Kidney (tissue), 14 donors: Measurements from ENCODE around the gene CAMK2N2. TPM values are rescaled to one million over a fixed set of nuclear protein-coding genes. Genes with fewer than 3 reads are reported as not detected.

Source experiments
- DNase-seq, 5 donors: peaks; one replicate each; pipeline ENCODE4 v3.0.0-alpha.2; 2013 to 2020
- FAIRE-seq: peaks from 2 replicates; lab custom pipeline; 2012; peaks lifted over from hg19 to GRCh38; lab: Jason Lieb, UNC
- H3K27ac ChIP-seq, 2 donors: one replicate each; pipeline ENCODE4 v1.7.0; 2013; ENCODE audit warnings: low read depth in 2 of 2, low read length in 2 of 2, inconsistent platforms in 1 of 2
- H3K27me3 ChIP-seq: one replicate; pipeline ENCODE4 v1.7.1; 2013; ENCODE audit warnings: low read length, inconsistent platforms; ENCODE audit not compliant: control insufficient read depth, insufficient read depth
- H3K36me3 ChIP-seq, 3 donors: one replicate each; pipeline versions ENCODE4 v1.7.0 to v1.7.1; 2013; ENCODE audit warnings: low read length in 3 of 3, control low read depth in 1 of 3, inconsistent platforms in 1 of 3; ENCODE audit not compliant: insufficient read depth in 3 of 3, control insufficient read depth in 2 of 3
- H3K4me1 ChIP-seq, 3 donors: one replicate each; pipeline versions ENCODE4 v1.7.0 to v1.7.1; 2013; ENCODE audit warnings: low read length in 3 of 3, inconsistent platforms in 1 of 3, low read depth in 1 of 3; ENCODE audit not compliant: control insufficient read depth in 2 of 3, insufficient read depth in 2 of 3
- H3K4me3 ChIP-seq, 3 donors: one replicate each; pipeline versions ENCODE4 v1.7.0 to v1.8.1; 2013; ENCODE audit warnings: low read length in 3 of 3, control low read depth in 1 of 3, inconsistent platforms in 1 of 3
- H3K9ac ChIP-seq, 3 donors: one replicate each; pipeline versions ENCODE4 v1.7.0 to v1.7.1; 2013; ENCODE audit warnings: low read length in 3 of 3, control low read depth in 1 of 3, inconsistent platforms in 1 of 3
- H3K9me3 ChIP-seq, 3 donors: one replicate each; pipeline versions ENCODE4 v1.7.0 to v1.7.1; 2013; ENCODE audit warnings: low read length in 3 of 3, control low read depth in 1 of 3, inconsistent platforms in 1 of 3; ENCODE audit not compliant: control insufficient read depth in 2 of 3, insufficient read depth in 1 of 3
- intact Hi-C: fragments of 100-400 bp; cut with DNase I; formaldehyde crosslinking; loops from one replicate; pipeline ENCODE4 v1.11.1; 2022
- polyA plus RNA-seq: library from polyadenylated mRNA; stranded (reverse); fragments of 350-450 nt; fragmentation: Illumina TruSeq; extraction: RNeasy Lipid Tissue Mini Kit (QIAGEN cat#74804); gene quantifications from one replicate; pipeline ENCODE4 v1.2.3, GENCODE V29; 2014; ENCODE audit warnings: low read depth, low replicate concordance; ENCODE audit not compliant: insufficient read depth
- total RNA-seq: library from RNA; stranded (reverse); fragmentation: NEBNext Ultra II Directional; extraction: Animal tissue kit (Norgen Biotek cat#: 25700); gene quantifications from one replicate; pipeline ENCODE4 v1.2.1, GENCODE V29; 2021
- TF ChIP-seq, protein P1 (sequence below): IDR thresholded peaks from 3 replicates; pipeline ENCODE4 v1.5.1; 2012; ENCODE audit warnings: mild to moderate bottlenecking, moderate library complexity, borderline replicate concordance; ENCODE audit not compliant: insufficient read depth; ENCODE audit errors: extremely low read depth
- donor health status: control.
- donor health status: control.
- donor health status: control.
- donor health status: control.
- donor health status: control.
- donor health status: DM: yes; HTN: yes; CAD: no.
- donor health status: Normal renal cell carcinoma (clear cell type).

The CAMK2N2 gene
- total and polyA plus RNA-seq, 2 donors from 2014 or later = 0.31 to 0.39 TPM

DNA sequence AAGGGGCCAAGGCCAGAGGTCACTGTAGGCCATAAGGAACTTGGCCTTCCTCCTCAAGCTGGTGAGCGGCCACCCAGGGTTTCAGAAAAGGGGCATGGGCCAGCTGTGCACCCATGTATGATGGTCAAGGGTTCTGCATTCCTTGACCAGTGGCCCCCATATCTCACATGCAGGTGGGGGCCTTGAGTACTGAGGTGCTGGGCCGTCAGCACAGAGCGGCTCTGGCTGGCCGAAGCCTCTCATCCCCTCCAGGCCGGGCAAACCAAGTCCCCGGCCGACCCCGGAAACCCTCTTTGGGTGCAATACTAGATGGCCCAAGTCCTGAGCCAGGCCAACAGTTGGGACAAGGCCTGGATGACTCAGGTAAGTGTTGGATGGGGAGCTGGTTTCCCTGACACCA is 22.1 kb downstream of the CAMK2N2 start:
- intact Hi-C loops = no loop called here

GRCh38 chr3:184238246-184238818 is 23.0 kb downstream of the CAMK2N2 start:
- Histone ChIP-seq H3K4me1 (peaks cover 0 to 3% (median 0%) of the 10 kb centered on the region in 3 donors), H3K9me3 (no peaks in the 10 kb centered on the region), H3K4me3 (no peak overlapping the region), H3K36me3 (peaks cover 0 to 8% (median 6%) of the 10 kb centered on the region in 3 donors), H3K27me3 (no peaks in the 10 kb centered on the region), H3K9ac (no peak overlapping the region), H3K27ac (no peak overlapping the region)
- FAIRE-seq (no peak), DNase-seq (peak in 1 of 5 donors; percentile 70)
- TF ChIP-seq, protein P1, sequence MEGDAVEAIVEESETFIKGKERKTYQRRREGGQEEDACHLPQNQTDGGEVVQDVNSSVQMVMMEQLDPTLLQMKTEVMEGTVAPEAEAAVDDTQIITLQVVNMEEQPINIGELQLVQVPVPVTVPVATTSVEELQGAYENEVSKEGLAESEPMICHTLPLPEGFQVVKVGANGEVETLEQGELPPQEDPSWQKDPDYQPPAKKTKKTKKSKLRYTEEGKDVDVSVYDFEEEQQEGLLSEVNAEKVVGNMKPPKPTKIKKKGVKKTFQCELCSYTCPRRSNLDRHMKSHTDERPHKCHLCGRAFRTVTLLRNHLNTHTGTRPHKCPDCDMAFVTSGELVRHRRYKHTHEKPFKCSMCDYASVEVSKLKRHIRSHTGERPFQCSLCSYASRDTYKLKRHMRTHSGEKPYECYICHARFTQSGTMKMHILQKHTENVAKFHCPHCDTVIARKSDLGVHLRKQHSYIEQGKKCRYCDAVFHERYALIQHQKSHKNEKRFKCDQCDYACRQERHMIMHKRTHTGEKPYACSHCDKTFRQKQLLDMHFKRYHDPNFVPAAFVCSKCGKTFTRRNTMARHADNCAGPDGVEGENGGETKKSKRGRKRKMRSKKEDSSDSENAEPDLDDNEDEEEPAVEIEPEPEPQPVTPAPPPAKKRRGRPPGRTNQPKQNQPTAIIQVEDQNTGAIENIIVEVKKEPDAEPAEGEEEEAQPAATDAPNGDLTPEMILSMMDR = no peak
- intact Hi-C loops = no loop called here

More for the DNA sequence above, 22.1 kb downstream of the CAMK2N2 start:
- H3K27ac ChIP-seq = no peak overlapping the region
- H3K4me3 ChIP-seq = no peak overlapping the region
- FAIRE-seq (no peak), DNase-seq (peak in 1 of 5 donors; percentile 45)
- no peak overlapping the region for H3K9ac ChIP-seq
- no peaks in the 10 kb centered on the region for H3K9me3 ChIP-seq
- TF ChIP-seq, protein P1 = no peak
- H3K27me3 ChIP-seq = no peaks in the 10 kb centered on the region
- peaks cover 0 to 13% (median 9%) of the 10 kb centered on the region in 3 donors for H3K36me3 ChIP-seq
- H3K4me1 ChIP-seq = peaks cover 0 to 3% (median 0%) of the 10 kb centered on the region in 3 donors

- Histone ChIP-seq H3K27ac (no peak overlapping the region), H3K4me1 (peaks cover 0 to 3% (median 0%) of the 10 kb centered on the region in 3 donors), H3K27me3 (peaks cover 1% of the 10 kb centered on the region), H3K9me3 (no peaks in the 10 kb centered on the region), H3K9ac (no peak overlapping the region), H3K36me3 (peaks cover 0 to 5% (median 3%) of the 10 kb centered on the region in 3 donors), H3K4me3 (no peak overlapping the region)
- no peak for FAIRE-seq
- intact Hi-C loops = no loop called here
- TF ChIP-seq, protein P1 = no peak
- DNase-seq = no peak
Measured at GRCh38 chr3:184237807-184238206, 23.5 kb downstream of the CAMK2N2 start.
